GM21825 (cell line): ENCODE results near the gene SFXN3.

Experiments used
- ATAC-seq: cut with Tn5 transposase; IDR thresholded peaks from one replicate; pipeline ENCODE4 v1.9.1; 2021; ENCODE audit warnings: mild to moderate bottlenecking, moderate library complexity; ENCODE audit not compliant: unreplicated experiment

Gene SFXN3

DNA sequence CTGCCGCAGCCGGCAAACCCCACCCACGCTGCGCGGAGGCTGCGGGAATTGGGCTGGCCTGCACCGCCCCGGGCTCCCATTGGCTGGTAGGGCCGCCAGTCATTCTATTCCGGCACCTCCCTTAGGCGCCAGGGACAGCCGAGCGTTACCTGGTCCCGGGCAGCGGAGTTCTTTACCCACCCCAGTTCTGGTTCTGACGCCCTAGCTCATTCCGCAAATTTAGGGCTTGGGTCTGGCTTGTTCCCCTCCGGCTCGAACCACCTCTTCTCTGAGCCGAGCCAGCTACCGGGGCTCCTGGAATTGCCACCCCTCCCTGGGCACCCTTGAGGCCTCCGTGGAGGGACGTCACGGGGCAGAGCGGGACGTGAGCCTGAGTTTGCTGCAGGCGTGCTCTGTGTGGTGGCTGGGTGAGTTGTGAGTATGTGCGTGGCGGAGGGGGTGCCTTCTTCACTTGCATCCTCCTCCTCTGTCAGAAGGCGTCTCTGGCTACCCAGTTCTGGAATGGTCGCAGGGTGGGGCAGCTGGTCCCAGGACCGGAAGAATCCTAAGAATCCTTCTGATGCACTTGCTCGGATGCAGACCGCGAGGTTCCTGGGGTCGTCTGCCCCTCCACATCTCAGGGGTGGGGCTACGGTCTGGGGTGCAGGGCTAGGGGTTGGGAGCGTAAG lies at the start of gene SFXN3, which contains the start of gene PDZD7:
Gene SFXN3 (plus strand): TSS at position 107 of the 668 bp plus-strand sequence. CDS start 3,461 bp downstream, outside the sequence.
Gene PDZD7 (minus strand): TSS at position 2 of the 668 bp plus-strand sequence. CDS start 910 bp downstream, outside the sequence.
- ATAC-seq, result peak; percentile 88

DNA sequence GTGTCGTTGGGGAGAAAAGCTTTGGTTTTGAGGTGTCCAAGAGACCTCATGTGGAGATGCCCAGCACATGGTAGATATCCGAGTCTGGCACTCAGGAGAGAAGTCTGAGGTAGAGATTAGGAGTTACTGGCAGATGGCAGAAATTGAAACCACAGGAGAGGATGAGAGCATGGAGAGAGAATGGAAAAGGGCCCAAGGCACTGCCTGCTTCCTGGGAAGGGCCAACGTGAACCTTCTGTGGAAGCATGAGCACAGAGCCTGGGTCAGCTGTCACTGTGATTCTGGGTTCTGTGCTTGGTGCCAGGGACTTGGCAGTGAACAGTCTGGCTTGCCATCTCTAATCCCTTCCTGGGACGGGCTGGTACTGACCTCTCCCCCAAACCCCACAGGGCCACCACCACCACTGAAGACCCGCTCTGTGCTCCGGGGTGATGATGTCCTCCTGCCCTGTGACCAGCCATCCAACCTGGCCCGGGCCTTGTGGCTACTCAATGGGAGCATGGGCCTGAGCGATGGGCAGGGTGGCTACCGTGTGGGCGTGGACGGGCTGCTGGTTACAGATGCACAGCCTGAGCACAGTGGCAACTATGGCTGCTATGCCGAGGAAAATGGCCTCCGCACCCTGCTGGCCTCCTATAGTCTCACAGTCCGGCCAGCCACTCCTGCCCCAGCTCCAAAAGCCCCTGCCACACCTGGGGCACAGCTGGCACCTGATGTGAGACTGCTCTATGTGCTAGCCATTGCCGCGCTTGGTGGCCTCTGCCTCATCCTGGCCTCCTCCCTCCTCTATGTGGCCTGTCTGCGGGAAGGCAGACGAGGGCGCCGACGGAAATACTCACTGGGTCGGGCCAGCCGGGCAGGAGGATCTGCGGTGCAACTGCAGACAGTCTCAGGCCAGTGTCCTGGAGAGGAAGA lies 47.9 kb upstream of the SFXN3 start:
- ATAC-seq, result no peak

DNA sequence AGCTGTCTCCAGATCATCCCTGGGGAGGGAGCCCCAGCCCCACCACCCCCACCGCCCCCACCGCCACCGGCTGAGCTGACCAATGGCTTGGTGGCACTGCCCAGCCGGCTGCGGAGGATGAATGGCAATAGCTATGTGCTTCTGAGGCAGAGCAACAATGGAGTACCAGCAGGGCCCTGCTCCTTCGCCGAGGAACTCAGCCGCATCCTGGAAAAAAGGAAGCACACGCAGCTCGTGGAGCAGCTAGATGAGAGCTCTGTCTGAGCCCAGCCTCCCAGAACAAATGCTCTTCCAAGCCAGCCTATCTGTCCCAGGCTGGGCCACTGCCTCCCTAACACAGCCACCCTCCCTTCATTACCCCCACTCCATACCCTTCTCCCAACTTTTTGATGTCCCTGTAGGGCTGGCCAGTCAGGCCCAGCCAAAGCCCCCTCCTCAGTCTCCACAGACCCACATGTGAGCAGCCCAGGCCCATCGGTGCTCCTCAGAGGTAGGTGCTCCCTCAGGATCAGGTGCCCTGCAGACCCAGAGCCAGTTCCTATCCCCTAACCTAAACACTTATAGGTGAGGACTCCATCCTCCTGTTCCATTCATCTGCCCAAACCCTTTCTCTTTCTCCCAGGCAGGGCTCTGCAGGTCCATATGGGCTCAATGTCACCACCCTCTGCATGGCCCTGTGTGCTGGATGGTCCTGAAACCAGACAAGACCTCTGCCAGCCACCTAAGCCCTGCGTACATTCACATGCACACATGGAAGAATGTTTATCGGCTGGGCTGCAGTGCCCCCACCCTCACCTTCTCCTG lies 47.0 kb upstream of the SFXN3 start:
- ATAC-seq, result no peak

DNA sequence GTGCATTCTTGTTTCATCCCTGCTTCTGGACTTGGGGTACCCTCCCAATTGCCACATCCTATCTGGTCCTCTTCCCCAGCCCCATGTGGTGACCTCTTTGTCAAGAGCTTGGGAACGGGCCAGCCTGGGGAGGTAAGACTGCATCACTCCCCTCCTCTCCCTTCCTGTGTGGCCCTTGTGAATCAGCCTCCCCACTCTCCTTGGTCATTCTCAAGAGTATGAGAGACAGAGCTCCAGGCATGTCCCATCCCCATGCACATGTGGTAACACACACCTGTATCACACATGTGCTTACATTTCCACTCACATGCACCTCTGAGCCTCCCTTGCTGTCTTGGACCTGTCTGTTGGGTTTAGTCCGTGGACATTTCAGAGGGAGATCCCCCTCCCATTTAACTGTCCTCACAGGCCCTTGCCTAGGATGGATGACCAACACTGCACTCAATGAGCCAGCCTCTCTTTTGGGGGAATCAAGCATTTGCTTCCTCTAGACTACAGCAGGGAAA lies 46.3 kb upstream of the SFXN3 start:
- ATAC-seq, result no peak

GRCh38 chr10:100985336-100985735 lies 45.7 kb upstream of the SFXN3 start:
- ATAC-seq, result no peak

- ATAC-seq, result no peak
Measured at GRCh38 chr10:100986623-100986951, 44.4 kb upstream of the SFXN3 start.

GRCh38 chr10:100986952-100987684 lies 43.9 kb upstream of the SFXN3 start, which contains the start of the genes MRPL43 and TWNK:
Gene MRPL43, minus strand, starts transcription at chr10:100987497. Its CDS starts 54 bp downstream, at chr10:100987443.
Gene TWNK, plus strand, starts transcription at chr10:100987543. Its CDS starts 668 bp downstream, at chr10:100988211.
- ATAC-seq, result peak; percentile 63

GRCh38 chr10:100987685-100988049 lies 43.4 kb upstream of the SFXN3 start:
- ATAC-seq, result no peak

GRCh38 chr10:100988166-100988565 lies 42.9 kb upstream of the SFXN3 start:
- no peak for ATAC-seq

DNA sequence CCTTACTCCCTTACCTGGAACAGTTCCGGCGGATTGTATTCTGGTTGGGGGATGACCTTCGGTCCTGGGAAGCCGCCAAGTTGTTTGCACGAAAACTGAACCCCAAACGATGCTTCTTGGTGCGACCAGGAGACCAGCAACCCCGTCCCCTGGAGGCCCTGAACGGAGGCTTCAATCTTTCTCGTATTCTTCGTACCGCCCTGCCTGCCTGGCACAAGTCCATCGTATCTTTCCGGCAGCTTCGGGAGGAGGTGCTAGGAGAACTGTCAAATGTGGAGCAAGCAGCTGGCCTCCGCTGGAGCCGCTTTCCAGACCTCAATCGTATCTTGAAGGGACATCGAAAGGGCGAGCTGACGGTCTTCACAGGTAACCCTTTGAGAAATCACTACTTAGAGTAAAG lies 41.9 kb upstream of the SFXN3 start:
- no peak for ATAC-seq

DNA sequence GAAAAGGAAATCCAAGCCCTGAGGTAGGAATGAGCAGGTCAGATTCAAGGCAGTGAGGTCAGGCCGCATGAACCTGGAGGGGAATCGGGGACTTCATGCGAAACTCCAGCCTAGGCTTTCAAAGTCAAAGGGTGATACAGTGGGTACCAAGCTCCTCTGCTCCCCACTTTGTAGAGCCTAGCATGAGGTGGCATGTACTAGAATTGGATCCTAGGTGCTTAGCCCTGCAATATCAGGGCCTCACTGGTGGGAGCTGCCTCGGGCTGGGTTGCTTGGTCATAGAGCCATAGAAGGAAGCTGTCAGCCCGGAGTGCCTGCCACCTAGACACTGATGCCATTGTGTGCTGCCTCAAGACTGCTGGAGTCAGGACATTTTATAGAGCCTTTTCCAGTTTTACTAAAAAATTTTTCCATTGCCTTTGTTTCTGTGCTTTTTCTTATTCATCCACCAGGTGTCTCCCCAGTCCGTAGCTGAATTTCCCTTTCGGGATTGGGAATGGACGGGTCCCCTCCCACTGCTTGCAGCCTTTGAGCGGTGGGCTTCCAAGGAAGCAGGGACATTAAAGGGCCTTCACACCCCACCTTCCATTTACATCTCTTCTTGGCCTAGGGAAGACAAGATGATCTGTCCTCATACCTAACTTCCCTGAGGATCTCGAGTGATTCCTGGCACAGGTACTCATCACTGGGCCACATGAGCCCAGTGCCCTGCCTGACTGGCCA lies 36.9 kb upstream of the SFXN3 start:
- ATAC-seq, result no peak

DNA sequence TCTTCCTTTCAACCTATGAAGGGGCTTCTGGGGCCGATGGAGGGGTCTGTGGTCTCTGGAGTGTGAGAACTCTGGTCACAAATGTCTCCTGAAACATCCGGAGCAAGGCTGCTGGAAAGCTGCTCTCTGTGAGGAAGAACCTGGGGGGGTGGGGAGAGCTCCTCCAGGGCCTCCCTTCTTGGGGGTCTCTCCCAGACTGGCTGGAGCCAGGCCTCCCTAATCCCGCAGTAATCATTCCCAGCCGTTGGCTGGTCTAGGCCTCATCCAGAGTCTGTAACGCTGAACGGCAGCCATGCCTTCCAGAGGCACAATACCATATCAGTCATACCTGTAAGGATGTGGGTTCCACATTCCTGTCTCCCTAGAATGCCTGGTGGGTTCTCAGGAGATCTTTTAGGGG lies 35.9 kb upstream of the SFXN3 start:
- no peak for ATAC-seq

DNA sequence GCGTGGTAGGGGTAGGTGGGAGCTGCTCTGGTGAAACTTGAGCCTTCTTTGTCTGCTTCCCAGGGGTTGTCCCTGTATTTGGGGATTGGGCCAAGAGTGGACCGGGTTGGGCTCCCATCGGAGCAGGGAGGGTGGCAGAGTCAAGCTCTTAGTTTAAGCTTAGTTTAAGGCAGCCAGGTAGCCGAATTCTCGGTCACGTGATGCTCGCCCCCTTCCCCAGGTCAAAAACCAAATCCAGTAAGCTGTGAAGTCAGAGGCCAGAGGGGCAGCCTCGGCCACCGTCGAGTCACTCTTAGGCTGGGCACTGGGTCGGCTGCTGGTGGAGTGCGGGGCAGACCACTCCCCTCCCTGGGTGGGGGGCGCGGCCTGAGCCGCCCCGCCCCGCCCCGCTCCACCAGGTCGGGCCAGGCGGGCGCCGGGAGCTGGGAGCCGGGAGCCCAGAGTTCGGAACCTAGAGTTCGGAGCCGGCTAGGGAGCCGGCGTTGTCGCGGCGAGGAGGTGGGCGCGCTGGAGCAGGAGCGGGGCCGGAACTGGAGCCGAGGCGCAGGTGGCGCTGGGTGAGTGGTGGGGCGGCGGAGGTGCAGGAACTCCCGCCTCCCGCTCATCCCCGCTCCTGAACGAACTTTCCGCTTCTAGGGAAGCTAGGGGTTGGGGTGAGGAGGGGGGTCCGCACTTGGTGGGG lies 34.2 kb upstream of the SFXN3 start:
- no peak for ATAC-seq

DNA sequence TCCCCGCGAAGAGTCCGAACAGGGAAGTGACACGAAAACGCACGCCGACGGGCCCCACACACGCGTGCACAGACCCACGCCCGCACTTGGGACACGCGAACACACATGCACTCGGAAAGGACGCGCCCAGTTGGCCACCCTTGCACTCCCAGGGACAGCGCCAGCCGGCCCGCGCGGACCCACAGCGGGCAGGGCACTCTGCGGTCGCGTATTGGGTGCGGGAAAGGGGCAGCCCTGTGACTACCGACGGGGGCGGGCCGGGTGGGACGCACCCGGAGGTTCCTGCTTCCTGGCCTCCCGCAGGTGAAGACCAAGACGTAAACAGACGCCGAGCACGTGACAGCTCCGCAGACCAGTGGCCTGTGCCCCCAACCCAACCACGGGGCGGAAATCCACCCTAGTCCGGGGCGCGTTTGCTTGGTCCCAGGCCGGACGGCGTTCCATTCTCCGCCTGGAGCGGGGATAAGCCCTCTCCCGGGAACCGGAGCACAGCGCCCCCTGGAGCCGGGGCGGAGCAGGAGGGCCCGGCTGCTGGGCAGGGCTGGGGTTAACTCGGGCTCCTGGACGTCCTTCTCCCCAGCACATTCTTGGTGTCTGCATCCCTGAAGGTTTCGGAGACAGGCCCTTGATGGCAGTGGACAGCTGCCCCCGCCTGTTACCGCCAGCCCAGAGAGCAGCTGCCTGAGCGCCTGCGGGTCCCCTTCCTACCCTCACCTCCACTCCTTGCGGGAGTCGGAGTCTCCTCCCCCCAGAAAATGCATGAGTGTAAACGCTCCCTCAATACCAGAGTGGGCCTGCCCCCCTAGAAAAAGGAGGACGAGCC lies 33.5 kb upstream of the SFXN3 start:
- peak; percentile 30 for ATAC-seq

GRCh38 chr10:100998183-100998990 lies 32.6 kb upstream of the SFXN3 start:
- ATAC-seq, result peak; percentile 30

- peak; percentile 55 for ATAC-seq
Measured at GRCh38 chr10:100998991-100999741, 31.9 kb upstream of the SFXN3 start.

GRCh38 chr10:100999742-101000126 lies 31.3 kb upstream of the SFXN3 start, which contains the start of gene LZTS2:
Gene LZTS2, plus strand, starts transcription at chr10:100999808. Its CDS starts 2,731 bp downstream, at chr10:101002539.
- ATAC-seq, result no peak
